Adrenal gland (tissue), 5 donors: ENCODE measurements around the gene JADE2.

Source experiments
- CTCF ChIP-seq, 6 experiments: fragments of 450-650 bp in 4 of 6; fragments of 200-600 bp in 2 of 6; sonication (generic) in 1 of 6; IDR thresholded peaks; 1 replicate in 5 of 6; 2 replicates in 1 of 6; pipeline versions ENCODE4 v1.5.1 to v1.8.0; 2016 to 2021; ENCODE audit warnings: antibody characterized with exemption in 6 of 6, mild to moderate bottlenecking in 2 of 6, moderate library complexity in 1 of 6
- POLR2A ChIP-seq, 2 donors: fragments of 450-650 bp; IDR thresholded peaks; one replicate each; pipeline ENCODE4 v1.6.1; 2017; ENCODE audit warnings: antibody characterized with exemption in 2 of 2, mild to moderate bottlenecking in 2 of 2, moderate library complexity in 1 of 2
- donor health status: DM: no; HTN: no; CAD: no.

GRCh38 chr5:134582281-134582680 lies 56.8 kb downstream of the JADE2 start:
- TF ChIP-seq CTCF (IDR thresholded peaks at IDR 0.05) = no peak
- TF ChIP-seq POLR2A (IDR thresholded peaks at IDR 0.05) = no peak
